HTR-8/SVneo (cell line): ENCODE data around the gene PPP4R4.
"Not testable (repeated sequence)": the region's sequence is repeated elsewhere in the genome, so short reads cannot be mapped to it uniquely, and the experiment has no call there.

ENCODE experiments used
- DNase-seq: peaks from one replicate; pipeline ENCODE4 v3.0.0; 2011; ENCODE audit warnings: low spot score, mixed read lengths; ENCODE audit not compliant: insufficient read length
- FAIRE-seq: peaks from 2 replicates; lab custom pipeline; 2011; peaks lifted over from hg19 to GRCh38; lab: Jason Lieb, UNC

PPP4R4 gene

GRCh38 chr14:94296181-94296545 lies 122.0 kb downstream of the PPP4R4 start:
- not testable (repeated sequence) for FAIRE-seq, DNase-seq

GRCh38 chr14:94298130-94298529 lies 124.0 kb downstream of the PPP4R4 start:
- DNase-seq = no peak
- FAIRE-seq = no peak

- no peak for FAIRE-seq
Observed at GRCh38 chr14:94303111-94303510, 129.0 kb downstream of the PPP4R4 start.

GRCh38 chr14:94304243-94304642 lies 130.1 kb downstream of the PPP4R4 start:
- FAIRE-seq (no peak), DNase-seq (no peak)

More at GRCh38 chr14:94303111-94303510, 129.0 kb downstream of the PPP4R4 start:
- DNase-seq = no peak

GRCh38 chr14:94305620-94306019 lies 131.5 kb downstream of the PPP4R4 start:
- DNase-seq = no peak
- no peak for FAIRE-seq

- no peak for FAIRE-seq
- no peak for DNase-seq
Observed at GRCh38 chr14:94306047-94306978, 132.2 kb downstream of the PPP4R4 start.

GRCh38 chr14:94307410-94307992 lies 133.4 kb downstream of the PPP4R4 start:
- no peak for FAIRE-seq
- DNase-seq = no peak

- FAIRE-seq = no peak
- DNase-seq = no peak
Observed at GRCh38 chr14:94309721-94310120, 135.6 kb downstream of the PPP4R4 start.

- no peak for FAIRE-seq
Observed at GRCh38 chr14:94310248-94310647, 136.1 kb downstream of the PPP4R4 start.

GRCh38 chr14:94312481-94313246 lies 138.5 kb downstream of the PPP4R4 start:
- FAIRE-seq = no peak
- no peak for DNase-seq

More at GRCh38 chr14:94310248-94310647, 136.1 kb downstream of the PPP4R4 start:
- no peak for DNase-seq

GRCh38 chr14:94313991-94314655 lies 140.0 kb downstream of the PPP4R4 start:
- FAIRE-seq (no peak), DNase-seq (no peak)

- FAIRE-seq = no peak
- no peak for DNase-seq
Observed at GRCh38 chr14:94314890-94315289, 140.8 kb downstream of the PPP4R4 start.

GRCh38 chr14:94316692-94317091 lies 142.6 kb downstream of the PPP4R4 start:
- FAIRE-seq (no peak), DNase-seq (no peak)

- DNase-seq (no peak), FAIRE-seq (no peak)
Observed at GRCh38 chr14:94317259-94317658, 143.1 kb downstream of the PPP4R4 start.

- FAIRE-seq (peak; percentile 86), DNase-seq (no peak)
Observed at GRCh38 chr14:94320243-94320642, 146.1 kb downstream of the PPP4R4 start.

- FAIRE-seq = no peak
- no peak for DNase-seq
Observed at GRCh38 chr14:94321421-94322271, 147.5 kb downstream of the PPP4R4 start.

- DNase-seq (no peak), FAIRE-seq (no peak)
Observed at GRCh38 chr14:94322648-94323570, 148.8 kb downstream of the PPP4R4 start, which contains the start of gene SERPINA6. SERPINA6 (minus strand) TSS chr14:94323336; CDS start chr14:94314648, 8,688 bp downstream.

- no peak for FAIRE-seq
- no peak for DNase-seq
Observed at GRCh38 chr14:94328196-94328595, 154.1 kb downstream of the PPP4R4 start.
